ENCODE results near the gene SENP5.

GRCh38 chr3:196965804-196966173 lies 98.1 kb downstream of the SENP5 start:
- TF ChIP-seq, protein P1, sequence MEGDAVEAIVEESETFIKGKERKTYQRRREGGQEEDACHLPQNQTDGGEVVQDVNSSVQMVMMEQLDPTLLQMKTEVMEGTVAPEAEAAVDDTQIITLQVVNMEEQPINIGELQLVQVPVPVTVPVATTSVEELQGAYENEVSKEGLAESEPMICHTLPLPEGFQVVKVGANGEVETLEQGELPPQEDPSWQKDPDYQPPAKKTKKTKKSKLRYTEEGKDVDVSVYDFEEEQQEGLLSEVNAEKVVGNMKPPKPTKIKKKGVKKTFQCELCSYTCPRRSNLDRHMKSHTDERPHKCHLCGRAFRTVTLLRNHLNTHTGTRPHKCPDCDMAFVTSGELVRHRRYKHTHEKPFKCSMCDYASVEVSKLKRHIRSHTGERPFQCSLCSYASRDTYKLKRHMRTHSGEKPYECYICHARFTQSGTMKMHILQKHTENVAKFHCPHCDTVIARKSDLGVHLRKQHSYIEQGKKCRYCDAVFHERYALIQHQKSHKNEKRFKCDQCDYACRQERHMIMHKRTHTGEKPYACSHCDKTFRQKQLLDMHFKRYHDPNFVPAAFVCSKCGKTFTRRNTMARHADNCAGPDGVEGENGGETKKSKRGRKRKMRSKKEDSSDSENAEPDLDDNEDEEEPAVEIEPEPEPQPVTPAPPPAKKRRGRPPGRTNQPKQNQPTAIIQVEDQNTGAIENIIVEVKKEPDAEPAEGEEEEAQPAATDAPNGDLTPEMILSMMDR (IDR thresholded peaks at IDR 0.05): no peak
- TF ChIP-seq POLR2A (IDR thresholded peaks at IDR 0.05): no peak
